NCI-H2196 treated with DMSO at 0.1 percent for 48 hours (cell line): ENCODE data around the gene DTX3.
A peak's percentile ranks its signal among the peaks of the same experiment; 100 is the strongest.
"Not testable (repeated sequence)": the region's sequence is repeated elsewhere in the genome, so short reads cannot be mapped to it uniquely, and the experiment has no call there.

ENCODE experiments used
- DNase-seq: peaks from one replicate; lab custom pipeline; 2025; ENCODE audit not compliant: unreplicated experiment; lab: John Stamatoyannopoulos, UW

DTX3 gene

DNA sequence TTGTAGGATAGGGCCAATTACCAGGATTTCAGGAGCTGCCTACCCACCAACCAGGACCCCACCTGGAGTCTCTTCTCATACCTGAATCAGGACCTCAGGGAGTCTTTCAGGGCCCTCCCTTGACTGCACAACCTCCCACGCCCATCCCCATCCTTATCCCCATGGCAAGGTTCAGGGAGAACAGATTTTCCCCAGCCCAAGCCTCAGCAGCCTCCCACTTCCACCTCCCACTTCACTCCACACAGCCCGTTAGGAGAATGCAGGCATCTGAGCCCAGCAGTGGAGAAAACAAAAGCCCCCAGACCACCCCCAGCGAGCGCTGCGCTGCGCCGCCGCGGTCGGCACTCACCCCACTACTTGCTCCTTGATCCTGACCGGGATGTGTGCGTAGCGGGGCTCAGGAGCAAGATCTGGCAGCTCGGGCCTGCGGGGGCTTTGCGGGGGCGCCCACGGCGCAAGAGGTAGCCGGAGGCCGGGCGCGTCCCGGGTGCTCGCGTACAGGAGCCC, 27.0 kb downstream of the DTX3 start:
- DNase-seq = no peak

DNA sequence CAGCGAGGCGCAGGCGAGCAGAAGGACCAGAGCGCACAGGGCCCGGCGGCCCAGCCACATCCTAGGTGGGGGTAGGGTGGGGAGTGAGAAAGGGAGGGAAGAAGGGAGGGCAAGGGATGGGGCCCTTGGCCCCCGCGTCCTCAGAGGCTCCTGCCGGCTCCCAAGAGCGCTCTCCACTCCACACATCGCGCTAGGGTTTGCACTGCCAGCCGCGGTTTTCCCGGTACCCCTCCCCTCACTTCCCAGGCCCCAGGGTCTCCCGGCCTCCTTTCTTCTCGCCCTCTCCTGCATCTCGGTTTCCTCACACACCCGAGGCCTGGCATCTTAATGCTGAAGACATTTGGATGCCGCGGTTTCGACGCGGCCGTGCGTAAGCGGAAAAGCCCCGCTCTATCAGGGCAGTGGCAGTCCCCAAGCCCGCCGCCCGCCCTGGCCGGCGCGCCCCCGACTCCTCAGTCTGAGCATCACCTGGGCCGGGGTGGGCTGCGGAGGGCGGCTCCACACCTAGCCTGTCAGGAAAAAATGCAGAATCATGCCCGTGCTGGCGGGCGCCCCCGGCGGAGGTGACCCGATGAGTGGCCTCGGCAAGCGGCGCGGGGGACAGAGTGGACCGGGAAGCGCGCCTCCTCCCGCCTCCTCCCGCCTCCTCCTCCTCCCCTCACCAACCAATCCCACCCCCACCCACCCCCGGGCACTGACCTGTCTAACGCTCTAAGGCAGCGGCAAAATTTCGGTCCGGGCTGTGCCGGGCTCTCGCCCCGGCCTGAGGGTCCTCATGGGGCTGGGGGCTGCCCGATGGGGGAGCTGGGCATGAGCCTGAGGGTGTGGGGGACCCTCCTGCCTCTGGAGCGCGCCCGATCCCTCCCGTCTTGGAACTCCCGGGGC, 27.7 kb downstream of the DTX3 start:
- no peak for DNase-seq

DNA sequence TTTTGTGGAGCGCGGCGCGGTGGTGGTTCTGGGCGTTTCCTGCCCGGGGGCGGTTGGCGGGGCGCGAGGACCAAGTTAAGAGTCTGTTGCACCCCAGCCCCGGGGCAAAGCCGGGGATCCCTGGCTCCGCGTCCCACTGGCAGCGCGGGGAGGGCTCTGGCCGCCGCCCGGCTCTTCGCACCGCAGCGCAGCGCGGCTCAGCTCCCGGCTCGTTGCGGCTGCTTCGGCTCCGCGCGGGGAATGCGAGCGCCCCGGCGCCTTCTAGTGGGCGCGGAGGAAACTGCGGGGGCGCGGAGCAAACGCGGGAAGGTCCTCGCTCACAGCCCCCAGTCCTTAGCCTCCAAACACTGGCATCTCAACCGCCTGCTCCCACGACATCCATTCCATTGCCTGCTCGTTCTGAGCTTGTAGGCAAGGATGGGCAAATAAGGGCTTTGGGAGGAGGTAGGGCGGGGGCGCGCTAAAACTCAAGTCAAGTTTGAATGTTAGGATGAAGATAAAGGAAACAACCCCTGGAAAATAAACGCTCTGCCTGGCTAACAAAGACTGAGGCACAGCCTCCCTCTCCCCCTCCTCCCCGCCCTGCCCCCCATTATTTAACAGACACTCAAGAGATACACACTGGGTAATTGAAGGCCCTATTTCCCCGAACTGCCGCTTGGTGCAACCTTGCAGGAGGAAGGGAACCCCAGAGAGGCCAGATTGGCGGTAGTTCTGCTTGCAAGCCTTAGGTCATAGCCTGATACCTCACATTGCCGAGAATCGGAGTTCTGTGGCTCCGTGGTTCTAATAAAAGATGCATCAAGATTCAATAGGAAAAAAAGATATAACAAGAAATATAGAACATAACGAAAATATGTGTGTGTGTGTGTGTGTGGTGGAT, 28.6 kb downstream of the DTX3 start, which contains the start of gene B4GALNT1:
Gene B4GALNT1, minus strand, starts transcription at position 244 of the 883 bp plus-strand sequence. CDS start 1,069 bp downstream, outside the sequence.
- peak; percentile 52 for DNase-seq

DNA sequence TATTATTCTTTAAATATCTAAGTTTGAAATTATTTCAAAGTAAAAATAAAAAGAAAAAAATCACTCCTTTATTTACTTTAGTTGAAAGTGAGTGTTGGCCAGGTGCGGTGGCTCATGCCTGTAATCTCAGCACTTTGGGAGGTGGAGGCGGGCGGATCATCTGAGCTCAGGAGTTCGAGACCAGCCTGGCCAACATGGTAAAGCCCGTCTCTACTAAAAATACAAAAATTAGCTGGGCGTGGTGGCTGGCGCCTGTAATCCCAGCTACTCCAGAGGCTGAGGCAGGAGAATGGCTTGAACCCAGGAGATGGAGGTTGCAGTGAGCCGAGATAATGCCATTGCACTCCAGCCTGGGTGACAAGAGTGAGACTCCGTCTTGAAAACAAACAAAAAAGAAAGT, 32.1 kb downstream of the DTX3 start:
- not testable (repeated sequence) for DNase-seq

DNA sequence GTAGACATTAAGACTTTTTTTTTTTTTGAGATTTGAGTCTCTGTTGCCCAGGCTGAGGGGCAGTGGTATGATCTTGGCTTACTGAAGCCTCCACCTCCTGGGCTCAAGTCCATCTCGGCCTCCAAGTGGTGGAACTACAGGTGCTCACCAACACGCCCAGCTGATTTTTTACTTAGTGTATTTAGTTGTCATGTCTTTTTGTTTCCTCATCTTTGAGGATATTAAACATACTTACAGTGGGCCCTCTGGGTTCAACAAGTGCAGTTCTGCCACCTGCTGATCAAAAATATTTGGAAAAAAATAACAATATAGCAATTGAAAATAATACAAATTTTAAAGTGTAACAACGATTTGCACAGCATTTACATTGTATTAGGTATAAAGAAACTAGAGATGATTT, 32.7 kb downstream of the DTX3 start:
- no peak for DNase-seq

DNA sequence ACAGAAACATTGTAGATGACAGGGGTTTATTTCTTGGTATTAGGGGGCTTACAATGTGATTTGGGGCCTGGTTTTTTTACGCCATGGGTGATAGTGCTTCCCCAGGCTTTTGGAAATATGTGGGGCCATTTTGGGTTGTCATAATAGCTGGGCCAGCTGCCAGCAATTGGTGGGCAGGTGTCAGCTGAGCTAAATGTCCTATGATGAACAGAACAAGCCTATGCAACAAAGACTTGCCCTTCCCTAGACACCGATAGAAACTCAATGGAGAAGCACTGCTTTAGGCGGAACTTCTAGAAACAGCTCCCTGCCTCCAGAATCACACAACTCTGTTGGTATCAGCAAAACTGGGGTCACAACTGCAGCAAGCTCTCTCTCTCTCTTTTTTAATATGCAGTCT, 33.5 kb downstream of the DTX3 start:
- DNase-seq = no peak

DNA sequence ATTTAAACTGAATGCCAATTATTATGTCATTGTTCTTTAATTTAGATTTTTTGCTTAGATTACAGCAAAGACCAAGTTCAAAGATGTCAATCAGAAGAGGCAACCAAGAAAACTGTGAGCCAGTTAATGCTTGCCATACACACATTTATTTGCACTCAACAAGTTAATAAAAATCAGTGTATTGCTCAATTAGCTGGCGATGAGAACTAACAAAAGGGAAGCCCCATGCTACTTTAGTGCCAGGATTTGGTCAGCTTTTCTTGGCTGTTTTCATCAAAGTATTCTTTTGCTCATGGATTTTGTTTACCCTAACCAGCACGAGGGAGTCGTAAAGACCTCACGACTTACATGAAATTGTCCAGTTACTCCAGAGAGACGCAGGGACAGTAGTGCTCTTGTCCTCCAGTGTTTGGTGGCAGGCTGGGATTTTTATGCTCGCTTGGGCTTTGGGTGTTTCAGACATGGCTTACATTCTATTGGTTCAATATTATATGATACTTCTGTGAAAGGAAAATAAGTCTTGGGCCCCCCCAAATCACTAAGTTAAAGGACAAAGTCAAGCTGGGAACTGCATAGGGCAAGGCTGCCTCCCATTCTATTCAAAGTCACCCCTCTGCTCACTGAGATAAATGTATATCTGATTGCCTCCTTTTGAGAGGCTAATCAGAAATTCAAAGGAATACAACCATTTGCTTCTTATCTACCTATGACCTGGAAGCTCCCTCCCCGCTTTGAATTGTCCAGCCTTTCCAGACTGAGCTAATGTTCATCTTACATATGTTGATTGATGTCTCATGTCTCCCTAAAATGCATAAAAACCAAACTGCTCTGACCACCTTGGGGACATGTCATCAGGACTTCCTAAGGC, 35.8 kb downstream of the DTX3 start:
- no peak for DNase-seq

DNA sequence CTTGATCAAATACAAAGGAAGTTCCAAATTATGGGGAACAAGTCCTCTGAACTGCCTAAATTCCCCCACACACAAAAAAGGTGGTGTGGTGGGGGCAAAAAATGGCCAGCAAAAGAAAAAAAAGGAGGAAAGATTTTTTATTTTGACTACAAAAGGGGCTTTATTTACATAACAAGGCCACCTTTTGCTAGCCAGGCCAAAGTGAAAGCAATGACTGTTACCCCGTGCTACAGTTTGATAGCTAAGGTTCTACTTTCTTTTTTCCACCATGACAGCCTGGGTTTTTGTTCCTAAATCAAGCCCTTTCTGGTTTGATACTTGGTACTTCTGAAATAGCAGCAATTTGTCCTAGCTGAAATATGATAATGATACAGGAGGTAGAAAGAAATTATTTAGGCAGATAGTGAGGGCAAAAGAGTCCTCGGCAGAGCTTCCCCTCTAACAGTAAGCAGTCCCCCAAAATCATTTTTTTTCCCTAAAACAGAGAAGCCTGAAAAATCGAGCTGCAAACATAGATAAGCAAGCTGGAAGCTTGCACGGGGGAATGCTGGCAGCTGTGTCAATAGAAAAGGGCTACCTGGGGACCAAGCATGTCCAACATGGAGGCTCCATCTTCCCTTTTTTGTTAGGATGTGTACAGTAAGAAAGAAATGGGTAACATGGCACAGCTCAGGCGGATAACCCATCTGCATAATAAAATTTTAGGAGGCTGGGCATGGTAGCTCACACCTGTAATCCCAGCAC, 37.2 kb downstream of the DTX3 start:
- no peak for DNase-seq

DNA sequence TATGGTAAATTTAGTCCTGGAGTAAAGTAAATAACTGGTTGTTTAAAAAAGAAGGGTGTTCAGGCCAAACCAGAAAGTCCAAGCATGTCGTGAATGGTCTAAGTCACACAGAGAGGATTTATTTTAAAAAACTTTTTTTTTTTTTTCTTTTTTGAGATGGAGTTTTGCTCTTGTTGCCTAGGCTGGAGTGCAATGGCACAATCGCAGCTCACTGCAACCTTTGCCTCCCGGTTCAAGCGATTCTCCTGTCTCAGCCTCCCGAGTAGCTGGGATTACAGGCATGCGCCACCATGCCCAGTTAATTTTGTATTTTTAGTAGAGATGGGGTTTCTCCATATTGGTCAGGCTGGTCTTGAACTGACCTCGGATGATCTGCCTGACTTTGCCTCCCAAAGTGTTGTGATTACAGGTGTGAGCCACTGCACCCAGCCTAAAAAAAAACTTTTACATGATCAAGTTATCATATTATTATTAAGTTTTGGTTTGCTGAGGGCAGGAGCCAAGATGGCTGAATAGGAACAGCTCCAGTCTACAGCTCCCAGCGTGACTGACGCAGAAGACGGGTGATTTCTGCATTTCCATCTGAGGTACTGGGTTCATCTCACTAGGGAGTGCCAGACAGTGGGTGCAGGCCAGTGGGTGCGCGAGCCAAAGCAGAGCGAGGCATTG, 41.5 kb downstream of the DTX3 start:
- DNase-seq = not testable (repeated sequence)

DNA sequence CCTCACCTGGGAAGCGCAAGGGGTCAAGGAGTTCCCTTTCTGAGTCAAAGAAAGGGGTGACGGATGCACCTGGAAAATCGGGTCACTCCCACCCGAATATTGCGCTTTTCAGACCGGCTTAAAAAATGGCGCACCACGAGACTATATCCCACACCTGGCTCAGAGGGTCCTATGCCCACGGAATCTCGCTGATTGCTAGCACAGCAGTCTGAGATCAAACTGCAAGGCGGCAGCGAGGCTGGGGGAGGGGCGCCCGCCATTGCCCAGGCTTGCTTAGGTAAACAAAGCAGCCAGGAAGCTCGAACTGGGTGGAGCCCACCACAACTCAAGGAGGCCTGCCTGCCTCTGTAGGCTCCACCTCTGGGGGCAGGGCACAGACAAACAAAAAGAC, 42.0 kb downstream of the DTX3 start:
- DNase-seq = not testable (repeated sequence)

DNA sequence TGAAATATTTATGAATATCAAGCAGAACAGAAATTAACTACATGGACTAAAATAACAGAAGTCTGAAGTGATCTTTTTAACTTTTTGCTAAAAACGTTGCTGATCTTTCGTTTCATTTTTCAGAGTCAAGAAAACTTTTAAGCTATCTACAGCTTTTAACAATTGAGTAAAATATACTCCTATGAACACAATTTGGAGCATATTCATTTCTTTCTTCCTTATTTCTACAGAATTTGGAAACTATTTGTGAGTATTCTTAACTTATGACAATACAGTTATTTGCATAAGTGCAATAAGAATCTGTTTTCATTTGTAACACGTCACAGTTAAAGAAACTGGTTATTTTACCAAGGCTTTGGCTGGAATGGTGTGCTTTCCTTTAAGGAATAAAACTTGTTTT, 49.4 kb downstream of the DTX3 start:
- no peak for DNase-seq

DNA sequence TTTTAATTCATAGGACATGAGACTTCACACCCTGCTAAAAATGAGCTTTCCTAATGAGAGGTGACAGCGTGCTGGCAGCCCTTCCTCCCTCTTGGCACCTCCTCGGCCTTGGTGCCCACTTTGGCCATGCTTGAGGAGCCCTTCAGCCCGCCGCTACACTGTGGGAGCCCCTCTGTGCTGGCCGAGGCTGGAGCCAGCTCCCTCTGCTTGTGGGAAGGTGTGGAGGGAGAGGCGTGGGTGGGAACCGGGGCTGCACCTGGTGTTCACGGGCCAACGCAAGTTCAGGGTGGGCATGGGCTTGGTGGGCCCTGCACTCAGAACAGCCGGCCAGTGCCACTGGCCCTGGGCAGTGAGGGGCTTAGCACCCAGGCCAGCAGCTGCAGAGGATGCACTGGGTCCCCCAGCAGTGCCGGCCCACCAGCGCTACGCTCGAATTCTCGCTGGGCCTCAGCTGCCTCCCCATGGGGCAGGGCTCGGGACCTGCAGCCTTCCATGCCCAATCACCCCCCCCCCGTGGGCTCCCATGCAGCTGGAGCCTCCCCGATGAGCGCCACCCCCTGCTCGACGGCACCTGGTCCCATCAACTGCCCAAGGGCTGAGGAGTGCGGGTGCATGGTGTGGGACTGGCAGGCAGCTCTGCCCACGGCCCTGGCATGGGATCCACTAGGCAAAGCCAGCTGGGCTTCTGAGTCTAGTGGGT, 51.1 kb downstream of the DTX3 start:
- DNase-seq = no peak

DNA sequence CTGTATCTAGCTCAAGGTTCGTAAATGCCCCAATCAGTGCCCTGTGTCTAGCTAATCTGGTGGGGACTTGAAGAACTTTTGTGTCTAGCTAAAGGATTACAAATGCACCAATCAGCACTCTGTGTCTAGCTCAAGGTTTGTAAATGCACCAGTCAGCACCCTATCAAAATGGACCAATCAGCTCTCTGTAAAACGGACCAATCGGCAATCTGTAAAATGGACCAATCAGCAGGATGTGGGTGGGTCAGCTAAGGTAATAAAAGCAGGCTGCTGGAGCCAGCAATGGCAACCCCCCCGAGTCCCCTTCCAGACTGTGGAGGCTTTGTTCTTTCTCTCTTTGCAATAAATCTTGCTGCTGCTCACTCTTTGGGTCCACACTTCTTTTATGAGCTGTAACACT, 51.8 kb downstream of the DTX3 start:
- not testable (repeated sequence) for DNase-seq

DNA sequence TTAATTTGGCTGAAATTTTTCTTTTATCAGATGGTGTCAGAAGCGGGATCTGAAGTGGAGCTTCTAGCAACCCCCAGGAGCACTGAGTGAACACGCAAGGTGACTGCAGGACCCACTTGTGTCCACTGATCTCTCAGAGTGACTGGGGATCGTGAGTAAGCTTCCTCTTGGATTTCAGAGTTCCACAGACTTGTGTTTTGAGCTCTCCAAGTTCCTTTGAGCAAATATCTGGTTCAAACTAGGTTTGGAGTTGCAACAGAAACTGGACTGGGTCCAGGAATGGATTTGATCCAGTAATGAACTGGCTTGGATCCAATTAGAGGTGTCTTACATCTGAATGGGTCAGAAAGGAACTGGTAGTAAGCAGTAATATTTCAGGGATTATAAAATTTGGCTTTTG, 53.1 kb downstream of the DTX3 start:
- peak; percentile 1 for DNase-seq

DNA sequence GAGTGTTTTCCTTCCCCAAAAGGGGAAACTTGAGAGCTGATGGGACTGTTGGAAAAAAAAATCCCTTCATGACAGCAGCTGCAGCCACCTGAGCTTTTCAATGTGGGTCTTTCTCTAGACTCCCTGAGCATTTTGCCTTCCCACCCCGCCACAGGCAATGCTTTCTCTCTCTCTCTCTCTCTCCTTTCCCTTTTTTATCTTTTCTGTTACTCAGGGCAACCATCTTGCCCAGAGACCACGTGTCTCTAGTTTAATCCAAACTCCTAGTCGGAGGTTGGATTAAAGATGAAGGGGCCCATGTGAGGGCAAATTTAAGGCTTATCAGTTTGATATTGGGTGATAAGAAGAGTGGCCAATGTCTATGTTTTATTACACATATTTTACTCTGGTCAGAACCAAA, 54.3 kb downstream of the DTX3 start:
- DNase-seq = no peak
